HEK293 (cell line): Measurements from ENCODE around the gene CKAP2L.
"Not testable (repeated sequence)": the region's sequence is repeated elsewhere in the genome, so short reads cannot be mapped to it uniquely, and the experiment has no call there.

ENCODE experiments used
- CTCF ChIA-PET: fragments of 350-600 bp; formaldehyde crosslinking; extraction: SDS; loops from one replicate; lab custom pipeline; 2021; ENCODE audit warnings: antibody characterized with exemption; lab: Yijun Ruan, JAX
- POLR2A ChIA-PET: fragments of 300-600 bp; formaldehyde crosslinking; extraction: SDS; loops from one replicate; lab custom pipeline; 2020; ENCODE audit warnings: antibody characterized with exemption, inconsistent platforms; lab: Yijun Ruan, JAX
- H3K27ac ChIP-seq: fragments of 200-500 bp; sonication (Bioruptor generic); 2 replicates; pipeline ENCODE4 v1.5.1; 2014; ENCODE audit warnings: low read depth, low read length, control low read depth, inconsistent platforms; ENCODE audit errors: extremely low read depth
- H3K36me3 ChIP-seq, 2 experiments: fragments of 200-500 bp in 1 of 2; sonication (Bioruptor generic) in 1 of 2; 1 replicate in 1 of 2; 2 replicates in 1 of 2; pipeline ENCODE4 v1.5.1; 2014 to 2017; ENCODE audit warnings: inconsistent platforms in 2 of 2, low read length in 2 of 2; ENCODE audit not compliant: control insufficient read depth in 2 of 2, insufficient read depth in 1 of 2
- H3K4me1 ChIP-seq: fragments of 200-500 bp; sonication (Bioruptor generic); 2 replicates; pipeline ENCODE4 v1.5.1; 2014; ENCODE audit warnings: mild to moderate bottlenecking, low read length, inconsistent platforms; ENCODE audit not compliant: control insufficient read depth, insufficient read depth
- H3K4me3 ChIP-seq: 2 replicates; pipeline ENCODE4 v1.5.1; 2011; ENCODE audit warnings: low read depth, mild to moderate bottlenecking, control low read depth, low read length, moderate library complexity
- H3K9me3 ChIP-seq: fragments of 200-500 bp; sonication (Bioruptor generic); 2 replicates; pipeline ENCODE4 v1.5.1; 2014; ENCODE audit warnings: low read depth, low read length, inconsistent platforms; ENCODE audit not compliant: control insufficient read depth, insufficient read depth
- CTCF ChIP-seq: fragments of 450-650 bp; formaldehyde crosslinking; IDR thresholded peaks from 2 replicates; pipeline ENCODE4 v1.5.1; 2016; ENCODE audit warnings: missing biosample characterization, missing genetic modification characterization
- ELK4 ChIP-seq: IDR thresholded peaks from 2 replicates; pipeline ENCODE4 v1.6.1; 2011; ENCODE audit warnings: mild to moderate bottlenecking, low read depth, low read length, borderline replicate concordance
- INSM2 ChIP-seq: fragments of 450-650 bp; formaldehyde crosslinking; IDR thresholded peaks from 2 replicates; pipeline ENCODE4 v1.5.1; 2016; ENCODE audit warnings: missing biosample characterization, missing genetic modification characterization
- KLF10 ChIP-seq: fragments of 450-650 bp; IDR thresholded peaks from 2 replicates; pipeline ENCODE4 v1.5.1; 2018; ENCODE audit warnings: missing biosample characterization, mild to moderate bottlenecking, missing genetic modification characterization
- OSR2 ChIP-seq: fragments of 450-650 bp; formaldehyde crosslinking; IDR thresholded peaks from 2 replicates; pipeline ENCODE4 v1.5.1; 2016; ENCODE audit warnings: missing biosample characterization, missing genetic modification characterization
- PRDM6 ChIP-seq: fragments of 450-650 bp; formaldehyde crosslinking; IDR thresholded peaks from 2 replicates; pipeline ENCODE4 v1.5.1; 2017; ENCODE audit warnings: missing biosample characterization, missing genetic modification characterization
- TCF7L2 ChIP-seq: IDR thresholded peaks from 2 replicates; pipeline ENCODE4 v1.6.1; 2011; ENCODE audit warnings: low read depth, mild to moderate bottlenecking, inconsistent platforms, low read length, moderate library complexity, borderline replicate concordance
- YY2 ChIP-seq: fragments of 450-650 bp; formaldehyde crosslinking; IDR thresholded peaks from 2 replicates; pipeline ENCODE4 v1.5.1; 2016; ENCODE audit warnings: missing biosample characterization, missing genetic modification characterization
- ZFP3 ChIP-seq: fragments of 450-650 bp; formaldehyde crosslinking; IDR thresholded peaks from 2 replicates; pipeline ENCODE4 v1.5.1; 2016; ENCODE audit warnings: low read depth, missing biosample characterization, missing genetic modification characterization
- ZFP41 ChIP-seq: fragments of 450-650 bp; formaldehyde crosslinking; IDR thresholded peaks from 2 replicates; pipeline ENCODE4 v1.5.1; 2016; ENCODE audit warnings: missing biosample characterization, missing genetic modification characterization, borderline replicate concordance
- ZNF202 ChIP-seq: fragments of 450-650 bp; formaldehyde crosslinking; IDR thresholded peaks from 2 replicates; pipeline ENCODE4 v1.5.1; 2016; ENCODE audit warnings: missing biosample characterization, missing genetic modification characterization, borderline replicate concordance
- ZNF341 ChIP-seq: fragments of 450-650 bp; formaldehyde crosslinking; IDR thresholded peaks from 2 replicates; pipeline ENCODE4; 2016; ENCODE audit warnings: low read depth, missing biosample characterization, missing genetic modification characterization
- ZNF558 ChIP-seq: fragments of 450-650 bp; formaldehyde crosslinking; IDR thresholded peaks from 2 replicates; pipeline ENCODE4 v1.5.1; 2016; ENCODE audit warnings: missing biosample characterization, missing genetic modification characterization
- ZNF560 ChIP-seq: fragments of 450-650 bp; formaldehyde crosslinking; IDR thresholded peaks from 2 replicates; pipeline ENCODE4 v1.5.1; 2017; ENCODE audit warnings: missing biosample characterization, missing genetic modification characterization, borderline replicate concordance
- ZNF664 ChIP-seq: fragments of 450-650 bp; formaldehyde crosslinking; IDR thresholded peaks from 2 replicates; pipeline ENCODE4 v1.5.1; 2016; ENCODE audit warnings: missing biosample characterization, missing genetic modification characterization
- ZNF768 ChIP-seq: fragments of 450-650 bp; formaldehyde crosslinking; IDR thresholded peaks from 2 replicates; pipeline ENCODE4 v1.5.1; 2018; ENCODE audit warnings: missing biosample characterization, mild to moderate bottlenecking, missing genetic modification characterization
- ZNF830 ChIP-seq: fragments of 450-650 bp; IDR thresholded peaks from 2 replicates; pipeline ENCODE4 v1.5.0; 2018; ENCODE audit warnings: missing biosample characterization, missing genetic modification characterization, low read depth, mild to moderate bottlenecking, moderate library complexity

The CKAP2L gene

GRCh38 chr2:112706947-112707346, 57.5 kb downstream of the CKAP2L start:
- CTCF ChIA-PET: interaction anchor here (0.7 to 8.0 kb wide), 6 partner anchors 12 to 252 kb away, joined by 3 to 58 read pairs (median 5); no protein-coding TSS in a partner anchor
- H3K4me1 ChIP-seq, H3K36me3 ChIP-seq, H3K4me3 ChIP-seq, H3K27ac ChIP-seq, POLR2A ChIA-PET, H3K9me3 ChIP-seq: not testable (repeated sequence)

- TF ChIP-seq YY2 (tag by site-specific recombination): no peak
- no peak for TF ChIP-seq ZNF558 (tag by site-specific recombination)
- no peak for TF ChIP-seq ZFP41 (tag by site-specific recombination)
- no peak for TF ChIP-seq ZNF560 (tag by site-specific recombination)
- TF ChIP-seq ELK4: no peak
- TF ChIP-seq INSM2 (tag by site-specific recombination): no peak
- TF ChIP-seq ZNF768 (tag by site-specific recombination): no peak
- no peak for TF ChIP-seq PRDM6
- no peak for TF ChIP-seq ZFP3 (tag by site-specific recombination)
- TF ChIP-seq ZNF202: no peak
- TF ChIP-seq ZNF830 (tag by site-specific recombination): no peak
- TF ChIP-seq TCF7L2: no peak
- TF ChIP-seq ZNF664 (tag by site-specific recombination): no peak
- no peak for TF ChIP-seq ZNF341 (tag by site-specific recombination)
- no peak for TF ChIP-seq CTCF
- no peak for TF ChIP-seq KLF10
- TF ChIP-seq OSR2 (tag by site-specific recombination): no peak
- H3K4me3 ChIP-seq: no peak overlapping the region
- ChIA-PET POLR2A (no interaction called here), CTCF (interaction anchor here (1.3 to 8.0 kb wide), 4 partner anchors 15 to 253 kb away, joined by 3 to 58 read pairs (median 6); no protein-coding TSS in a partner anchor)
- no peaks in the 10 kb centered on the region for H3K36me3 ChIP-seq
- no peak overlapping the region for H3K27ac ChIP-seq
- no peaks in the 10 kb centered on the region for H3K9me3 ChIP-seq
- H3K4me1 ChIP-seq: no peaks in the 10 kb centered on the region
These were observed 58.2 kb downstream of the CKAP2L start for GRCh38 chr2:112706170-112706664.
